IMR-90 (cell line): ENCODE measurements around the gene BLNK.

Experiments
- CEBPB ChIP-seq: IDR thresholded peaks from 2 replicates; pipeline ENCODE4 v1.6.1; 2012; ENCODE audit warnings: low read depth, low read length, improper control_type of control experiment
- ELK1 ChIP-seq: fragments of 150-350 bp; IDR thresholded peaks from 2 replicates; pipeline ENCODE4 v1.6.1; 2016; ENCODE audit warnings: low read depth, mild to moderate bottlenecking, low read length, moderate library complexity, borderline replicate concordance
- MAFK ChIP-seq: IDR thresholded peaks from 2 replicates; pipeline ENCODE4 v1.6.1; 2012; ENCODE audit warnings: low read depth, low read length, improper control_type of control experiment
- MAZ ChIP-seq: IDR thresholded peaks from 2 replicates; pipeline ENCODE4 v1.6.1; 2012; ENCODE audit warnings: low read depth, mild to moderate bottlenecking, low read length, improper control_type of control experiment, moderate library complexity, borderline replicate concordance
- MXI1 ChIP-seq: IDR thresholded peaks from 2 replicates; pipeline ENCODE4 v1.6.1; 2012; ENCODE audit warnings: low read depth, mild to moderate bottlenecking, low read length, moderate library complexity, borderline replicate concordance
- NFE2L2 ChIP-seq: fragments of 150-350 bp; IDR thresholded peaks from 2 replicates; pipeline ENCODE4 v1.6.1; 2016; ENCODE audit warnings: low read depth, mild to moderate bottlenecking, low read length
- POLR2A ChIP-seq: IDR thresholded peaks from 2 replicates; pipeline ENCODE4 v1.6.1; 2012; ENCODE audit warnings: mild to moderate bottlenecking, low read depth, low read length
- RAD21 ChIP-seq: IDR thresholded peaks from 2 replicates; pipeline ENCODE4 v1.6.1; 2012; ENCODE audit warnings: low read length, improper control_type of control experiment
- RCOR1 ChIP-seq: IDR thresholded peaks from 2 replicates; pipeline ENCODE4 v1.6.1; 2012; ENCODE audit warnings: mild to moderate bottlenecking, low read length, improper control_type of control experiment; ENCODE audit not compliant: insufficient replicate concordance
- RFX5 ChIP-seq: IDR thresholded peaks from 2 replicates; pipeline ENCODE4 v1.8.0; 2012; ENCODE audit warnings: low read depth, mild to moderate bottlenecking, low read length, moderate library complexity
- SMC3 ChIP-seq: fragments of 150-350 bp; IDR thresholded peaks from 2 replicates; pipeline ENCODE4 v1.6.1; 2016; ENCODE audit warnings: low read depth, mild to moderate bottlenecking, antibody characterized with exemption, low read length, moderate library complexity
- TF ChIP-seq, protein P1 (sequence below): conservative IDR thresholded peaks from 2 replicates; pipeline ENCODE4 v1.5.1; 2012; ENCODE audit warnings: mild to moderate bottlenecking, low read depth, low read length, improper control_type of control experiment
- TF ChIP-seq, protein P2 (sequence below): fragments of 150-350 bp; IDR thresholded peaks from 2 replicates; pipeline ENCODE4 v1.6.1; 2017; ENCODE audit warnings: mild to moderate bottlenecking, antibody characterized with exemption, low read length, low read depth

GRCh38 chr10:96263669-96264068 is 7.7 kb downstream of the BLNK start:
- TF ChIP-seq, protein P1, sequence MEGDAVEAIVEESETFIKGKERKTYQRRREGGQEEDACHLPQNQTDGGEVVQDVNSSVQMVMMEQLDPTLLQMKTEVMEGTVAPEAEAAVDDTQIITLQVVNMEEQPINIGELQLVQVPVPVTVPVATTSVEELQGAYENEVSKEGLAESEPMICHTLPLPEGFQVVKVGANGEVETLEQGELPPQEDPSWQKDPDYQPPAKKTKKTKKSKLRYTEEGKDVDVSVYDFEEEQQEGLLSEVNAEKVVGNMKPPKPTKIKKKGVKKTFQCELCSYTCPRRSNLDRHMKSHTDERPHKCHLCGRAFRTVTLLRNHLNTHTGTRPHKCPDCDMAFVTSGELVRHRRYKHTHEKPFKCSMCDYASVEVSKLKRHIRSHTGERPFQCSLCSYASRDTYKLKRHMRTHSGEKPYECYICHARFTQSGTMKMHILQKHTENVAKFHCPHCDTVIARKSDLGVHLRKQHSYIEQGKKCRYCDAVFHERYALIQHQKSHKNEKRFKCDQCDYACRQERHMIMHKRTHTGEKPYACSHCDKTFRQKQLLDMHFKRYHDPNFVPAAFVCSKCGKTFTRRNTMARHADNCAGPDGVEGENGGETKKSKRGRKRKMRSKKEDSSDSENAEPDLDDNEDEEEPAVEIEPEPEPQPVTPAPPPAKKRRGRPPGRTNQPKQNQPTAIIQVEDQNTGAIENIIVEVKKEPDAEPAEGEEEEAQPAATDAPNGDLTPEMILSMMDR = no peak
- no peak for TF ChIP-seq ELK1
- TF ChIP-seq POLR2A = no peak
- TF ChIP-seq CEBPB = no peak
- no peak for TF ChIP-seq SMC3
- TF ChIP-seq, protein P2, sequence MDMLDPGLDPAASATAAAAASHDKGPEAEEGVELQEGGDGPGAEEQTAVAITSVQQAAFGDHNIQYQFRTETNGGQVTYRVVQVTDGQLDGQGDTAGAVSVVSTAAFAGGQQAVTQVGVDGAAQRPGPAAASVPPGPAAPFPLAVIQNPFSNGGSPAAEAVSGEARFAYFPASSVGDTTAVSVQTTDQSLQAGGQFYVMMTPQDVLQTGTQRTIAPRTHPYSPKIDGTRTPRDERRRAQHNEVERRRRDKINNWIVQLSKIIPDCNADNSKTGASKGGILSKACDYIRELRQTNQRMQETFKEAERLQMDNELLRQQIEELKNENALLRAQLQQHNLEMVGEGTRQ = no peak
- TF ChIP-seq MXI1 = no peak
- TF ChIP-seq RCOR1 = no peak
- no peak for TF ChIP-seq MAZ
- no peak for TF ChIP-seq MAFK
- TF ChIP-seq RFX5 = no peak
- TF ChIP-seq RAD21 = no peak
- TF ChIP-seq NFE2L2 = no peak
